ENCODE data around the gene SFTA2. TPM values are rescaled to one million over a fixed set of nuclear protein-coding genes. Genes with fewer than 3 reads are reported as not detected.

SFTA2 gene
- total and polyA plus RNA-seq, 2 of the 8 experiments (the other 6 are each of a cell fraction or from before 2014, with no cell fraction given) = not detected

GRCh38 chr6:30947231-30947630 lies 15.3 kb upstream of the SFTA2 start:
- Histone ChIP-seq H2BK15ac (ENCODE audit: low read length) (no peak overlapping the region), H3K4me1 (replicated peaks in 1 of 4; ENCODE audit: control insufficient read depth in 3 of 4, insufficient read depth in 4 of 4, low read length in 3 of 4) (peaks cover 2 to 7% (median 5%) of the 10 kb centered on the region in 4 experiments; a peak in 5 of 7 replicates), H3K14ac (ENCODE audit: insufficient read length) (no peak overlapping the region), H3K23ac (ENCODE audit: insufficient read length) (no peak overlapping the region), H3K4me2 (ENCODE audit: insufficient read depth in 1 of 2, low read depth in 2 of 2, low read length in 2 of 2) (no peak overlapping the region), H3K36me3 (ENCODE audit: control insufficient read depth in 2 of 4, insufficient read depth in 4 of 4, low read length in 3 of 4) (no peaks in the 10 kb centered on the region), H3K9me3 (ENCODE audit: insufficient read depth in 2 of 2, low read depth in 1 of 2, low read length in 1 of 2) (no peaks in the 10 kb centered on the region), H4K20me1 (replicated peaks in 1 of 2; ENCODE audit: control insufficient read depth in 1 of 2, insufficient read depth in 2 of 2, low read length in 2 of 2) (no peaks in the 10 kb centered on the region), H3K23me2 (ENCODE audit: low read depth, low read length) (no peaks in the 10 kb centered on the region; the same call in 1 of the 2 replicates), H3K56ac (replicated peaks; ENCODE audit: insufficient read length, low read depth, low read length) (no peak overlapping the region), H2BK120ac (replicated peaks; ENCODE audit: low read depth, low read length) (no peak overlapping the region), H3K79me2 (ENCODE audit: control insufficient read depth in 1 of 2, insufficient read depth in 2 of 2, low read length in 2 of 2) (no peaks in the 10 kb centered on the region), H3K18ac (ENCODE audit: extremely low read depth, low read length) (no peak overlapping the region), H3K79me1 (ENCODE audit: low read depth, low read length) (no peaks in the 10 kb centered on the region), H3K9ac (replicated peaks in 1 of 4; ENCODE audit: extremely low read depth in 1 of 4, low read depth in 3 of 4, low read length in 3 of 4) (no peak overlapping the region), H2AFZ (ENCODE audit: low read length) (no peak overlapping the region), H4K91ac (replicated peaks; ENCODE audit: insufficient read length, low read length) (no peak overlapping the region), H4K8ac (ENCODE audit: extremely low read depth, insufficient read depth, low read length) (no peak overlapping the region), H3K4me3 (ENCODE audit: extremely low read depth in 1 of 4, insufficient read depth in 2 of 4, low read depth in 3 of 4, low read length in 4 of 4) (no peak overlapping the region), H3K4ac (replicated peaks; ENCODE audit: insufficient read length, low read depth, low read length) (no peak overlapping the region), H3K27me3 (replicated peaks in 1 of 4; ENCODE audit: control insufficient read depth in 3 of 4, extremely low read depth in 1 of 4, insufficient read depth in 3 of 4, low read length in 3 of 4) (peaks cover 0 to 3% (median 0%) of the 10 kb centered on the region in 4 experiments; a peak in 1 of 7 replicates), H2BK12ac (ENCODE audit: low read depth, low read length) (no peak overlapping the region), H2BK20ac (ENCODE audit: low read length) (no peak overlapping the region), H4K5ac (ENCODE audit: insufficient read length, low read depth, low read length) (no peak overlapping the region), H2AK5ac (ENCODE audit: low read depth, low read length) (no peak overlapping the region), H2BK5ac (ENCODE audit: low read depth, low read length) (no peak overlapping the region), H3K27ac (ENCODE audit: low read depth, low read length) (no peak overlapping the region)
- no peak for TF ChIP-seq POU5F1 (IDR thresholded peaks at IDR 0.05; ENCODE audit: low read depth, low read length)
- FAIRE-seq = no peak
- CTCF ChIA-PET (ENCODE audit: partially characterized antibody) = interaction anchor here (0.6 to 1.9 kb wide), 9 partner anchors 15 to 415 kb away, joined by 3 to 7 read pairs (median 3); no protein-coding TSS in a partner anchor
- DNase-seq (ENCODE audit: low read depth in 1 of 2, low spot score in 2 of 2) = no peak
- POLR2A ChIA-PET (ENCODE audit: partially characterized antibody) = no interaction called here
- WGBS, 2 experiments (ENCODE audit: extremely low coverage in 1 of 2, insufficient coverage in 1 of 2, insufficient read length in 1 of 2, insufficient replicate concordance in 2 of 2, low coverage in 1 of 2, low lambda C conversion rate in 2 of 2, missing lambda C conversion rate in 1 of 2) = 93% methylated on average over 4 of the region's 4 CpGs; no CpG with 5 or more reads in 1 of the 2 experiments
